ENCODE data around the gene ADRB2.

DNA sequence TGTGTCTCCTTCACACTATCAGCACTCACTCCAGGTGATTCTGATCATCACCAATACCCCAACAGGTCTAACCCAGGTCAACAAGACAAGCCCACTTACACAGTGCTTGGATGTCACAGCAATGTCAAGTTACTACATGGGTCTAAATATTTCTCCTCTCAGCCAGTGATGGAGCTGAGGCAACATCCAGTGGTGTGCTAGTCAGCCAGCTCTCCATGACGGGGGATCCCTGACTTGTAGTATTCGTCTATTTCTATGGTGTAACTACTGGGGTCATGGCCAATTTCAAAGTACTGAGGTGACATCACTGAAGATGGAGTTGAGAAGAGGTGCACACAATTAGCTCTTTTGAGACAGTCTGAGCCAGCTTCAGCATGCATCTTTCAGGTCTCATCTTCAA lies 31.1 kb downstream of the ADRB2 start:
- TF ChIP-seq, protein P1, sequence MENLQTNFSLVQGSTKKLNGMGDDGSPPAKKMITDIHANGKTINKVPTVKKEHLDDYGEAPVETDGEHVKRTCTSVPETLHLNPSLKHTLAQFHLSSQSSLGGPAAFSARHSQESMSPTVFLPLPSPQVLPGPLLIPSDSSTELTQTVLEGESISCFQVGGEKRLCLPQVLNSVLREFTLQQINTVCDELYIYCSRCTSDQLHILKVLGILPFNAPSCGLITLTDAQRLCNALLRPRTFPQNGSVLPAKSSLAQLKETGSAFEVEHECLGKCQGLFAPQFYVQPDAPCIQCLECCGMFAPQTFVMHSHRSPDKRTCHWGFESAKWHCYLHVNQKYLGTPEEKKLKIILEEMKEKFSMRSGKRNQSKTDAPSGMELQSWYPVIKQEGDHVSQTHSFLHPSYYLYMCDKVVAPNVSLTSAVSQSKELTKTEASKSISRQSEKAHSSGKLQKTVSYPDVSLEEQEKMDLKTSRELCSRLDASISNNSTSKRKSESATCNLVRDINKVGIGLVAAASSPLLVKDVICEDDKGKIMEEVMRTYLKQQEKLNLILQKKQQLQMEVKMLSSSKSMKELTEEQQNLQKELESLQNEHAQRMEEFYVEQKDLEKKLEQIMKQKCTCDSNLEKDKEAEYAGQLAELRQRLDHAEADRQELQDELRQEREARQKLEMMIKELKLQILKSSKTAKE (CRISPR knock-in tag; IDR thresholded peaks at IDR 0.05; ENCODE audit: borderline replicate concordance) = no peak
- TF ChIP-seq CHD2 (IDR thresholded peaks at IDR 0.05; ENCODE audit: low read depth, low read length) (no peak), RNF2 (conservative IDR thresholded peaks at IDR 0.05; ENCODE audit: low read depth) (no peak), PCBP1 (IDR thresholded peaks at IDR 0.05; ENCODE audit: borderline replicate concordance, low read depth, low read length) (no peak), POLR2AphosphoS5 (IDR thresholded peaks at IDR 0.05; ENCODE audit: low read depth, low read length) (no peak)

Data from HepG2 (cell line).